Body of pancreas (tissue), 4 donors: ENCODE measurements around the gene PPAN. TPM values are rescaled to one million over a fixed set of nuclear protein-coding genes. Genes with fewer than 3 reads are reported as not detected.

ENCODE experiments used
- ATAC-seq: fragments of 150-250 bp; one replicate; pipeline ENCODE4 v1.9.1; 2016
- DNase-seq, 4 donors: peaks; one replicate each; pipeline ENCODE4 v3.0.0-alpha.2; 2019
- H3K27ac ChIP-seq, 4 donors: fragments of 200-600 bp; sonication (generic); 1 replicate in 3 of 4; 2 replicates in 1 of 4; pipeline versions ENCODE4 v1.5.1 to v1.6.1; 2016 to 2019; ENCODE audit warnings: mild to moderate bottlenecking in 1 of 4, mixed read lengths in 1 of 4, moderate library complexity in 1 of 4
- H3K27me3 ChIP-seq, 2 donors: fragments of 200-600 bp; sonication (generic); one replicate each; pipeline ENCODE4 v1.6.0; 2016; ENCODE audit warnings: mild to moderate bottlenecking in 1 of 2
- H3K36me3 ChIP-seq, 2 donors: fragments of 200-600 bp; sonication (generic); replicated peaks in 1 of 2; 2 replicates each; pipeline ENCODE4 v1.5.1; 2016; ENCODE audit warnings: low read depth in 2 of 2; ENCODE audit not compliant: insufficient read depth in 1 of 2
- H3K4me1 ChIP-seq: fragments of 200-600 bp; sonication (generic); one replicate; pipeline ENCODE4 v1.6.0; 2016
- H3K4me3 ChIP-seq, 2 donors: fragments of 200-600 bp; sonication (generic); 1 replicate in 1 of 2; 2 replicates in 1 of 2; pipeline ENCODE4 v1.5.1; 2016 to 2019
- H3K9me3 ChIP-seq, 3 donors: fragments of 200-600 bp; sonication (generic); 1 replicate in 2 of 3; 2 replicates in 1 of 3; pipeline ENCODE4 v1.5.1; 2016
- POLR2A ChIP-seq, 3 donors: fragments of 450-650 bp; IDR thresholded peaks; one replicate each; pipeline ENCODE4 v1.6.1; 2016; ENCODE audit warnings: antibody characterized with exemption in 3 of 3, mild to moderate bottlenecking in 2 of 3
- WGBS, 2 donors: methylation state at CpG; one replicate each; pipeline ENCODE4 v1.1.5; 2017; 5-methylcytosine and 5-hydroxymethylcytosine counted together
- intact Hi-C: fragments of 100-400 bp; cut with DNase I; formaldehyde crosslinking; loops from one replicate; pipeline ENCODE4 v1.15.1; 2023
- total RNA-seq, 2 donors: library from RNA; depleted of rRNA; stranded (reverse); fragments of >200 nt; gene quantifications; one replicate each; pipeline ENCODE4 v1.1.0, GENCODE V29; 2016
- TF ChIP-seq, protein P1 (sequence below), 7 experiments: fragments of 450-650 bp in 4 of 7; fragments of 200-600 bp in 3 of 7; sonication (generic) in 3 of 7; IDR thresholded peaks; one replicate each; pipeline ENCODE4 v1.5.1; 2016 to 2019; ENCODE audit warnings: antibody characterized with exemption in 7 of 7

The PPAN gene
- total RNA-seq, 2 donors from 2014 or later: 11.5 to 14.0 TPM

DNA sequence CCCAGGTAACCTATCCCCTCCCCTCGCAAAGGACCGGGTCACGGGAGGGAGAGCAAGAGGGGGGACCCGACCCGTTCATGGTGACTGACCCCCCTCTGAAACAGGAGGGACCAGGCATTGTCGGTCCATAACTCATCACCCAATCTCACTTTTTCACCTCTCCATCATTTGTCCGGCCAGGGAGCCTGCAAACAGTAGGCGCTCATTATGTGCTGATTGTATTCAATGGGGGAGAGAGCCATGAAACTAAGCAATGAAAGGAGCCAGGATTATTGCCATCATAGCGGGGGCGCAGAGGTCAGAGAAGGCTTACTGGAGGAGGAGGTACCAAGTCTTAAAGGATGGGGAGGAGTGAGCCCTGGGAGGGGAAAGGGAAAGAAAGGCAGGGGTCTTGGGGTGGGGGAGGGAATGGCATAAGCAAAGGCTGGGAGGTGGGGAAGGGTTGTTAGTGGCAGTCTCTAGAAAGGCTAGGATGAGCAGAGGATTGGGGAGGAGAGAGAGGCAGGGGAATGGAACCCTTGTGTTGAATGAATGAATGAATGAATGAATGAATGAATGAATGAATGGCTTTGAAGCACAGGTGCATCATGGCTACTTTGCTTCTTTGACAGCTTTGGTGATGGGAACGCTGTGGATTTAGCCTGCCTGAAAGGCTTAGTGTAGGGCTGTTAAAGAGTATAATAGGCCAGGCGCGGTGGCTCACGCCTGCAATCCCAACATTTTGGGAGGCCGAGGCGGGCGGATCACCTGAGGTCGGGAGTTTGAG, 18.7 kb upstream of the PPAN start:
- Histone ChIP-seq H3K9me3 (no peaks in the 10 kb centered on the region), H3K27me3 (no peaks in the 10 kb centered on the region), H3K36me3 (no peaks in the 10 kb centered on the region), H3K4me3 (no peak overlapping the region), H3K4me1 (peaks cover 7% of the 10 kb centered on the region), H3K27ac (peak overlapping the region in 1 of 4 donors; percentile 80)
- intact Hi-C loops: no loop called here
- DNase-seq: no peak
- 88 to 95% methylated on average over 18 of the region's 18 CpGs for WGBS, 2 donors
- no peak for TF ChIP-seq POLR2A (IDR thresholded peaks at IDR 0.05)
- TF ChIP-seq, protein P1, sequence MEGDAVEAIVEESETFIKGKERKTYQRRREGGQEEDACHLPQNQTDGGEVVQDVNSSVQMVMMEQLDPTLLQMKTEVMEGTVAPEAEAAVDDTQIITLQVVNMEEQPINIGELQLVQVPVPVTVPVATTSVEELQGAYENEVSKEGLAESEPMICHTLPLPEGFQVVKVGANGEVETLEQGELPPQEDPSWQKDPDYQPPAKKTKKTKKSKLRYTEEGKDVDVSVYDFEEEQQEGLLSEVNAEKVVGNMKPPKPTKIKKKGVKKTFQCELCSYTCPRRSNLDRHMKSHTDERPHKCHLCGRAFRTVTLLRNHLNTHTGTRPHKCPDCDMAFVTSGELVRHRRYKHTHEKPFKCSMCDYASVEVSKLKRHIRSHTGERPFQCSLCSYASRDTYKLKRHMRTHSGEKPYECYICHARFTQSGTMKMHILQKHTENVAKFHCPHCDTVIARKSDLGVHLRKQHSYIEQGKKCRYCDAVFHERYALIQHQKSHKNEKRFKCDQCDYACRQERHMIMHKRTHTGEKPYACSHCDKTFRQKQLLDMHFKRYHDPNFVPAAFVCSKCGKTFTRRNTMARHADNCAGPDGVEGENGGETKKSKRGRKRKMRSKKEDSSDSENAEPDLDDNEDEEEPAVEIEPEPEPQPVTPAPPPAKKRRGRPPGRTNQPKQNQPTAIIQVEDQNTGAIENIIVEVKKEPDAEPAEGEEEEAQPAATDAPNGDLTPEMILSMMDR (IDR thresholded peaks at IDR 0.05): no peak
- no peak for ATAC-seq

DNA sequence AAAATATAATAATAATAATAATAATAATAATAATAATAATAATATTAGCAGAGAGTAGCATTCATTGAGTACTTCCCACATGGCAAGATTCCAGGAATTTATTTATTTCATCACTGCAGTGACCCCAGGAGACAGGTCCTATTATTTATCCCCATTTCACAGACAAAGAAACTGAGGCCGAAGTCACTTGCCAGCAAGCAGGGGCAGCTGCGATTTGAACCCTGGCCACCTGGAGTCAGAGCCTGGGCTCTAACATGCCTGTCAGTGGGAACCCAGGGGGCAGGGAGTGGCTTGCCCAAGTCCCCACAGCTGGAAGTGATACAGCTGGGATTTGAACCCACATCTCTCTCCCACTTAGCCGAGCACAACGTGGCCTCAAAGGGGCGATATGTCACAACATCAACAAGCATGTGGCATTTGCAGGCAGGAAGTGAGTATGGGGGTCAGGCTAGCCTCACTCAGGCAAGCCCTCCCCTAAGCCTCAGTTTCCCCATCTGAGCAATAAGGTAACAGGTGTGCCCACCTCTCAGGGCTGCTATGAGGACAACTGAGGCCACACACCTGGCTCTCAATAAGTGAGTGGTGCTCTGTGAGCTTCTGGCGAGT, 17.1 kb upstream of the PPAN start:
- H3K36me3 ChIP-seq: no peaks in the 10 kb centered on the region

DNA sequence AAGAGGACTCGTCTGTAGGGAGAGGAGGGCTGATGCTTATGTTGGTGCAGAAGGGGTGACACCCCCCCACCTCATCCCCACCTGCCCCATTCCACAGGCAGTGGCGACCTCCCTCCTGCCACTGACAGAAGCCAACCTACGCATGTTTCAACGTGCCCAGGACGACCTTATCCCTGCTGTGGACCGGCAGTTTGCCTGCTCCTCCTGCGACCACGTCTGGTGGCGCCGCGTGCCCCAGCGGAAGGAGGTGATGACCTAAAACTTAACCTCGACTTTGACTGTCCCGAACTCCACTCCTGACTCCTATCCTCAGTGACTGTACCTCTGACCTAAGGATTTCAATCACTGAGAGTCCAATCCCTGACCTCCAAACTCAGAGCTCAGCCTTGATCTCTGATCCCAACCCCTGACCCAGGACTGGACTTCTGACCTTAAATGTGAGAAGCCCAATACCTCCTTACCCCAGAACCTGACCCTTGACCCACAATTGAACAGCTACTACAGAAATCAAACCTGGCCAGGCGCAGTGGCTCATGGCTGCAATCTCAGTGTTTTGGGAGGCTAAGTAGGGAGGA, 16.3 kb upstream of the PPAN start:
- H3K27me3 ChIP-seq: no peaks in the 10 kb centered on the region
- ATAC-seq (no peak), DNase-seq (no peak)
- H3K4me1 ChIP-seq: peaks cover 7% of the 10 kb centered on the region
- WGBS, 2 donors: 85 to 94% methylated on average over 15 of the region's 15 CpGs
- no peak for TF ChIP-seq POLR2A (IDR thresholded peaks at IDR 0.05)
- TF ChIP-seq, protein P1 (IDR thresholded peaks at IDR 0.05): no peak
- no peaks in the 10 kb centered on the region for H3K36me3 ChIP-seq
- no peak overlapping the region for H3K4me3 ChIP-seq
- intact Hi-C loops: no loop called here
- no peak overlapping the region for H3K27ac ChIP-seq
- no peaks in the 10 kb centered on the region for H3K9me3 ChIP-seq

More for the DNA sequence above, 17.1 kb upstream of the PPAN start:
- 96% methylated on average over 3 to 6 of the region's 6 CpGs for WGBS, 2 donors
- no peak overlapping the region for H3K4me3 ChIP-seq
- TF ChIP-seq, protein P1 (IDR thresholded peaks at IDR 0.05): no peak
- no peak for TF ChIP-seq POLR2A (IDR thresholded peaks at IDR 0.05)
- H3K27me3 ChIP-seq: no peaks in the 10 kb centered on the region
- no peak overlapping the region for H3K27ac ChIP-seq
- H3K9me3 ChIP-seq: no peaks in the 10 kb centered on the region
- H3K4me1 ChIP-seq: peaks cover 7% of the 10 kb centered on the region
- DNase-seq (no peak), ATAC-seq (no peak)
- intact Hi-C loops: no loop called here

DNA sequence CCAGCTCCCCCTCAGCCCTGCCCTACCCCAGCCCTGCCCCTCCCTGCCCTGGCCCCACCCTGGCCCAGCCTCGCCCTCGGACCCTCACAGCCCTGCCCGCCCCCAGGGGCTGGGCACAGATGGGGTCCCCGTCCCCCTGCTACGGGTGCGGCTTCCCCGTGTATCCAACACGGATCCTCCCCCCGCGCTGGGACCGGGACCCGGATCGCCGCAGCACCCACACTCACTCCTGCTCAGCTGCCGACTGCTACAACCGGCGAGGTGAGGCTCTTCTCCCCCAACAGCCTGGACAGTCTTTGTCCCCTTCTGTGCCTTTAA, 14.8 kb upstream of the PPAN start:
- 94% methylated on average over 16 of the region's 17 CpGs; no CpG with 5 or more reads in 1 of the 2 donors for WGBS, 2 donors
- H3K27me3 ChIP-seq: no peaks in the 10 kb centered on the region
- ATAC-seq: no peak
- DNase-seq: no peak
- no peaks in the 10 kb centered on the region for H3K9me3 ChIP-seq
- no peak overlapping the region for H3K4me3 ChIP-seq
- no peak overlapping the region for H3K27ac ChIP-seq
- H3K4me1 ChIP-seq: peaks cover 15% of the 10 kb centered on the region
- no peak for TF ChIP-seq POLR2A (IDR thresholded peaks at IDR 0.05)
- TF ChIP-seq, protein P1 (IDR thresholded peaks at IDR 0.05): no peak
- H3K36me3 ChIP-seq: no peaks in the 10 kb centered on the region
- intact Hi-C loops: no loop called here
